AG09309 (cell line): ENCODE results near the gene LYSMD2.

Experiments
- DNase-seq: peaks from one replicate; pipeline ENCODE4 v3.0.0-alpha.2; 2010; ENCODE audit warnings: low read depth
- H3K4me3 ChIP-seq: 2 replicates; pipeline ENCODE4 v1.5.1; 2011; ENCODE audit warnings: mild to moderate bottlenecking, low read depth, low read length, moderate library complexity; ENCODE audit not compliant: control insufficient read depth
- TF ChIP-seq, protein P1 (sequence below): IDR thresholded peaks from 2 replicates; pipeline ENCODE4 v1.5.1; 2011; ENCODE audit warnings: mild to moderate bottlenecking, low read depth, low read length, inconsistent platforms; ENCODE audit not compliant: insufficient read depth, control insufficient read depth; ENCODE audit errors: missing control alignments

The LYSMD2 gene

DNA sequence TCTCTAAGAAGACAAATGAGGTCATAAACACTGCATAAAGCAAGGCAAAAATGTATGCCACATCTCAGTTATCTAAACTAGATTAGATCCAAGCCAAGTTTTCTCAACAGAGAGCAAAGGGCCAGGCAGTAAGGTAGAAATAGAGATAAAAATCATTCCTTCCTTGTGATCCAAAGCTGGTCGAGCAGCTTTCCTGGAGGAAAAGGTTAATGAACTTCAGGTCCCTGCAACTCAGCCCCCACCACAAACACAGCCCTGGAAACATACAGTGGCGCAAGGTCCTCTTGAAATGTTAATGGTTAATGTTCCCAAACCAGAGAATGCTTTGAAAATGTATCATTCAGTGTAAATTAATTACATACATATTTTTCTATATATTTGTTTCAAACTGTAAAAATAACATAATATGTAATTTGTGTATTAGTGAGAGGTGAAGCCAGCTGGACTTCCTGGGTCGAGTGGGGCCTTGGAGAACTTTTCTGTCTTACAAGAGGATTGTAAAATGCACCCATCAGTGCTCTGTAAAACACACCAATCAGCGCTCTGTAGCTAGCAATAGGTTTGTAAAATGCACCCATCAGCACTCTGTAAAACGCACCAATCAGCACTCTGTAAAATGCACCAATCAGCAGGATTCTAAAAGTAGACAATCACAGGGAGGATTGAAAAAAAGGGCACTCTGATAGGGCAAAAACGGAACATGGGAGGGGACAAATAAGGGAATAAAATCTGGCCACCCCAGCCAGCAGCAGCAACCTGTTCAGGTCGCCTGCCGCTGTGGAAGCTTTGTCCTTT, 17.1 kb downstream of the LYSMD2 start:
- H3K4me3 ChIP-seq: no peak overlapping the region
- TF ChIP-seq, protein P1, sequence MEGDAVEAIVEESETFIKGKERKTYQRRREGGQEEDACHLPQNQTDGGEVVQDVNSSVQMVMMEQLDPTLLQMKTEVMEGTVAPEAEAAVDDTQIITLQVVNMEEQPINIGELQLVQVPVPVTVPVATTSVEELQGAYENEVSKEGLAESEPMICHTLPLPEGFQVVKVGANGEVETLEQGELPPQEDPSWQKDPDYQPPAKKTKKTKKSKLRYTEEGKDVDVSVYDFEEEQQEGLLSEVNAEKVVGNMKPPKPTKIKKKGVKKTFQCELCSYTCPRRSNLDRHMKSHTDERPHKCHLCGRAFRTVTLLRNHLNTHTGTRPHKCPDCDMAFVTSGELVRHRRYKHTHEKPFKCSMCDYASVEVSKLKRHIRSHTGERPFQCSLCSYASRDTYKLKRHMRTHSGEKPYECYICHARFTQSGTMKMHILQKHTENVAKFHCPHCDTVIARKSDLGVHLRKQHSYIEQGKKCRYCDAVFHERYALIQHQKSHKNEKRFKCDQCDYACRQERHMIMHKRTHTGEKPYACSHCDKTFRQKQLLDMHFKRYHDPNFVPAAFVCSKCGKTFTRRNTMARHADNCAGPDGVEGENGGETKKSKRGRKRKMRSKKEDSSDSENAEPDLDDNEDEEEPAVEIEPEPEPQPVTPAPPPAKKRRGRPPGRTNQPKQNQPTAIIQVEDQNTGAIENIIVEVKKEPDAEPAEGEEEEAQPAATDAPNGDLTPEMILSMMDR: no peak
- no peak for DNase-seq

DNA sequence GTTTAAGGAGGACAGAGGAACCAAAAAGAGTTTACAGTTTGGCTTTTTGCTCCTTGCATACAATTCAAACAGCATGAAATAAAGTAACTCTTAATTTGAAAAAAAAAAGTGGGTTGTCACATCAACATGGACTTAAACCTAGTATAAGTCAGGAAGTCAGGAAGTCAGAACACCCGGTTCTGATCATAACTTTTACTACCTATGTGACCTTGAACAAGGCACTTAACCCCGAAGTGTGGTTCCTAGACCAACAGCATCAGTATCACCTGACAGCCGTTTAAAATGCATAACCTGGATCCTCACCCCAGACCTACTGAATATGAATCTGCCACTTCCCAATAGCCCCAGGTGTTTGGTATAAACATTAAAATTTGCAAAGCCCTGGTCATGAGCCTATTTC, 18.7 kb downstream of the LYSMD2 start:
- no peak overlapping the region for H3K4me3 ChIP-seq
- TF ChIP-seq, protein P1: no peak

DNA sequence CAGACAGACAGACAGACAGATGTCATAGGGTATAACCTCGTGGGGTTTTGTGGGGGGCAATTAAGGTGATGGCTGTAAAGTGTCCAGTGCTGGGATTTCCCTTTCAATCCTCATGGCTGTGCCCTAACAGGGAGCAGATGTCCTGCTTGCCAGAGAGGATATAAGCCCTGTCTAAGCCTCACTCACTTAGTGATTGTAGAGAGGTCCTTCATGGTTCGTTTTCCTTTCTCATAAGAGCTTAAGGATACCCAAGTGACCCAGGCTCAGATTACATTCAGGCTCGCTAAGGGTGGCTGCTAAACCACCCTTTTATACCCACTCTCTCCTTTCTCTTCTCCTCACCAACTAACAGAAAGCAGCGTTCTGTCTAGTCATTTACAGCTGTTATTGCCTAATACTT, 19.2 kb downstream of the LYSMD2 start:
- TF ChIP-seq, protein P1: no peak
- H3K4me3 ChIP-seq: no peak overlapping the region
- no peak for DNase-seq

More for the DNA sequence above, 18.7 kb downstream of the LYSMD2 start:
- DNase-seq: no peak

DNA sequence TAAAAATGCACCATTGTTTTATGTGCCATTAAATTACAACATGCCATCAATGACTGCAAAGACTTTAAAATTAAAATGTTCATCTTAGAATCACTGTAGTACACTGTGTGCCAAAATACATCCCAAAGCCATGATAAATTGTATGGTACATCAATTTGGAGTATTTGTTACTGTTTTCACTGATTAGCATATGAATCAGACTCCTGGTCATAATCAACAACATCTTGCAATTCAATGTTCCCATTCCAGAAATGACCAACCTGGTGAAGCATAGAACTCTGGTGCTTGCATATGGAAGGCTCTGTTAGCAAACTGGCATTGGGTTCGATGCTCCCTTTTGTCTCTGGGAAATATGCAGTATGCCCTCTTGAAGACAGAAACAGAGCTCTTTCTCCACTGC, 22.5 kb downstream of the LYSMD2 start:
- TF ChIP-seq, protein P1: no peak

DNA sequence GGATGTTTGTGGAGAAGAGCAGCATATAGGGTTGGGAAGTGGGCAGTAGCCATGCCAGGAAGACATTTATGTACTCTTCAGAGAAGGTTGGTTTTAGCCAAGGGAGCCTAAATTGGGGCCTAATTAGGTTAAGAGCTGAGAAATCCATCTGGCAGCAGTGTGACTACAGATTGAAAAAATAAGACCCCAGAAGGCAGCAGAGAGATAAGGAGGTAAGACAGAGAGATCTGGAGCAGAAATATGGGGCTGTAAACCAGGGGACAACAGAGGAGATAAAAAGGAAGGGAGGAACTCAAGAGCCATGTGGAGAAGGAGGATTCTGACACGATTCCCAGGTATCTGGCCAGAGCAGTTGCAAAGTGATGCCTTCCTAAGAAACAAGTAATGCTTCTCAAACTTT, 23.3 kb downstream of the LYSMD2 start:
- DNase-seq: no peak
- TF ChIP-seq, protein P1: no peak

More for the DNA sequence above, 22.5 kb downstream of the LYSMD2 start:
- no peak for DNase-seq
- H3K4me3 ChIP-seq: no peak overlapping the region

DNA sequence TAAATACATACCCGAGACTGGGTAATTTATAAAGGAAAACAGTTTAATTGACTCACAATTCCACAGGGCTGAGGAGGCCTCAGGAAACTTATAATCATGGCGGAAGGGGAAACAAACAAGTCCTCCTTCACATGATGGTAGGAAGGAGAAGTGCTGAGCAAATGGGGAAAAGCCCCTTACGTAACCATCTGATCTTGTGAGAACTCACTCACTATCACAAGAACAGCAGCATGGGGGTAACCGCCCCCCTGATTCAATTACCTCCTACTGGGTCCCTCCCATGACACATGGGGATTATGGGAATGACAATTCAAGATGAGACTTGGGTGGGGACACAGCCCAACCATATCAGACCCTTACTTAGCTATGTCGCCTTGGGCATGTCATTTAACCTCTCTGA, 28.4 kb downstream of the LYSMD2 start:
- DNase-seq: no peak
- TF ChIP-seq, protein P1: no peak
- H3K4me3 ChIP-seq: no peak overlapping the region

More for the DNA sequence above, 23.3 kb downstream of the LYSMD2 start:
- H3K4me3 ChIP-seq: no peak overlapping the region

DNA sequence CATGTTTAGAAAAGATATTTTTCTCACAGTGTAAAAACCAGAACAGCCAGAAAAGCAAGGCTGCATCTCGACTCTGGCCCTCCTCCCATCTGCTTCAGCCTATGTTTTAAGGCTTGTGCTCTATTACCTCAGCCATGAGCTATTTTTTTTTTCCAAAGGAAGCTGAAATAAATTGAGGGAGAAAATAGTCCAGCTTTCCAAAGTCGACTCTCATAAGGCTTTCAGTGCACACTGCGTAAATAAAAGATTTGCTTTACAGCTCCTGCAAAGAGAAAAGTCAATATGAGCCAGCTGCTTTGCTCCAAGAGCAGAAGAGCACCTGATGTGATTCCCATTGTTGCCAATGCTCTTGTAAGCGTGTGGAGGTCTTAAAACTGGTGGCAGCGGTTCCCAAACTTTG, 29.4 kb downstream of the LYSMD2 start:
- no peak for DNase-seq
- no peak overlapping the region for H3K4me3 ChIP-seq
- TF ChIP-seq, protein P1: no peak
